Measurements from ENCODE around the gene ROBO2. TPM values are rescaled to one million over a fixed set of nuclear protein-coding genes. Genes with fewer than 3 reads are reported as not detected.

Gene ROBO2
- total and polyA plus RNA-seq, 4 donors = 0.30 to 72.4 (median 3.3) TPM

DNA sequence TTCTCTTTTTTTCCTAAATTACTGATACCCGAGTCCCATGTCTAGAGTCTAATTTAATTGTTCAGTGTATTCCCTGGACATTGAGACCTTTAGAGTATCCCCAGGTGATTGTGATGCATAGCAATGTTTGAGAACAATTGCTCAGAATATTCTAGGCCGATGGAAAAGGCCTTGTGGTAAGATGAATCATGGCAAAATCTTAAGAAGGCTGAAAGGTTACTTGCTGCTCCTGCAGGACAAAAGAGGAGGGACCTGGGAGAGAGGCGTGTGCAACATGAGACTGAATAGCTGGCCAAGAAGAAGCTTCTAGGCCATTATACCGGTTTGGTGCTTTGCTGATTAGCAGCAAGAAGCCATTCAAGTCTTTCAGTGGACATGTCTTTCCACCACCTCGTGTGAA lies 256.6 kb downstream of the ROBO2 start:
- TF ChIP-seq, protein P1, sequence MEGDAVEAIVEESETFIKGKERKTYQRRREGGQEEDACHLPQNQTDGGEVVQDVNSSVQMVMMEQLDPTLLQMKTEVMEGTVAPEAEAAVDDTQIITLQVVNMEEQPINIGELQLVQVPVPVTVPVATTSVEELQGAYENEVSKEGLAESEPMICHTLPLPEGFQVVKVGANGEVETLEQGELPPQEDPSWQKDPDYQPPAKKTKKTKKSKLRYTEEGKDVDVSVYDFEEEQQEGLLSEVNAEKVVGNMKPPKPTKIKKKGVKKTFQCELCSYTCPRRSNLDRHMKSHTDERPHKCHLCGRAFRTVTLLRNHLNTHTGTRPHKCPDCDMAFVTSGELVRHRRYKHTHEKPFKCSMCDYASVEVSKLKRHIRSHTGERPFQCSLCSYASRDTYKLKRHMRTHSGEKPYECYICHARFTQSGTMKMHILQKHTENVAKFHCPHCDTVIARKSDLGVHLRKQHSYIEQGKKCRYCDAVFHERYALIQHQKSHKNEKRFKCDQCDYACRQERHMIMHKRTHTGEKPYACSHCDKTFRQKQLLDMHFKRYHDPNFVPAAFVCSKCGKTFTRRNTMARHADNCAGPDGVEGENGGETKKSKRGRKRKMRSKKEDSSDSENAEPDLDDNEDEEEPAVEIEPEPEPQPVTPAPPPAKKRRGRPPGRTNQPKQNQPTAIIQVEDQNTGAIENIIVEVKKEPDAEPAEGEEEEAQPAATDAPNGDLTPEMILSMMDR (IDR thresholded peaks at IDR 0.05; ENCODE audit: control extremely low read depth, extremely low read depth) = no peak
- WGBS, 2 donors = 85 to 93% methylated on average over 5 of the region's 5 CpGs
- Histone ChIP-seq H3K27ac (ENCODE audit: low read depth in 1 of 2, low read length in 1 of 2) (no peak overlapping the region), H3K36me3 (ENCODE audit: control insufficient read depth in 4 of 4, insufficient read depth in 4 of 4, low read length in 4 of 4) (no peaks in the 10 kb centered on the region), H3K9me3 (ENCODE audit: control insufficient read depth in 4 of 4, insufficient read depth in 3 of 4, low read length in 3 of 4) (no peaks in the 10 kb centered on the region), H3K4me1 (ENCODE audit: control insufficient read depth in 5 of 5, insufficient read depth in 5 of 5, low read length in 5 of 5) (no peaks in the 10 kb centered on the region), H3K4me3 (no peak overlapping the region), H3K27me3 (ENCODE audit: control insufficient read depth in 3 of 3, insufficient read depth in 3 of 3, low read length in 2 of 3) (no peaks in the 10 kb centered on the region), H3K9ac (ENCODE audit: insufficient read depth in 1 of 2, low read length in 2 of 2) (no peak overlapping the region)
- DNase-seq (no peak), ATAC-seq (ENCODE audit: insufficient read depth, low FRiP score) (no peak)

- no peak for ATAC-seq (ENCODE audit: insufficient read depth, low FRiP score)
- no peaks in the 10 kb centered on the region for H3K9me3 ChIP-seq (ENCODE audit: control insufficient read depth in 4 of 4, insufficient read depth in 3 of 4, low read length in 3 of 4)
- WGBS, 2 donors = 77 to 88% methylated on average over 1 of the region's 1 CpG
- TF ChIP-seq, protein P1 (IDR thresholded peaks at IDR 0.05; ENCODE audit: control extremely low read depth, extremely low read depth) = no peak
- H3K4me1 ChIP-seq (ENCODE audit: control insufficient read depth in 5 of 5, insufficient read depth in 5 of 5, low read length in 5 of 5) = no peaks in the 10 kb centered on the region
- H3K9ac ChIP-seq (ENCODE audit: insufficient read depth in 1 of 2, low read length in 2 of 2) = no peak overlapping the region
- no peak overlapping the region for H3K27ac ChIP-seq (ENCODE audit: low read depth in 1 of 2, low read length in 1 of 2)
- H3K4me3 ChIP-seq = no peak overlapping the region
- no peaks in the 10 kb centered on the region for H3K27me3 ChIP-seq (ENCODE audit: control insufficient read depth in 3 of 3, insufficient read depth in 3 of 3, low read length in 2 of 3)
- H3K36me3 ChIP-seq (ENCODE audit: control insufficient read depth in 4 of 4, insufficient read depth in 4 of 4, low read length in 4 of 4) = no peaks in the 10 kb centered on the region
- DNase-seq = peak in 1 of 3 donors; percentile 51
Observed at GRCh38 chr3:77298417-77298816, 258.5 kb downstream of the ROBO2 start.

DNA sequence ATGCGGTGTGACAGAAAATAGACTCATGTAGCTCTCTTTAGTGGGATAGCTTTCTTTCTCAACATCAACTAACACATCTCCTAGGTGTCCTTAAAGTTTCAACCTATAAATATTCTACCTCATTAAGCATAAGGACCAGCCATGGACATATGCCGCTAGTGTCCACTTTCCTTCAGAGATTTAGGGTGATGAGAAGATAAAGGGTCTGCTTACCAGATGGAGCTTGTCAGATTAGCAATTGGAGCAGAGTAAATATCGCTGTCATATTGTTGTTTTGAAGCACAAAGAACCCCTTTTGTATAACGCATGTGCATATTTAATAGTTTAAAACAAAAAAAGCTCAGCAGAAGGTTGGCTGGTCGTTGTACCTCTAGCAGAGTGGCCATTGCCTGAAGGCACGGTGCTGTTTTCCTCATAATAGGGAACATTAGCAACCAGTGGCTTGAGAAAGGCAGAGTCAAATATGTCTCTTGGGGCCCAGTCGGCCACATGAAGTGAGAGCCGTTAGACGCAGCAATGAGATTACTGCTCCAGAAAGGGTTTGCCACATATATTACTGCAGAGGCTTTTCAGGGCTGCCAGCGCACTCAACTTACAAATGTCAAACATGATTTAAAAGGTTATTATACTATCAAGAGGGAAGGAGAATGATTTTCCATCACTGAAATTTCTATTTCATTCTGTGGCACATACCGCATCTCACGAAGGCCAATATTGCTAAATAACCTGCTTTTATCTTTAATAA lies 264.2 kb downstream of the ROBO2 start:
- TF ChIP-seq, protein P1 (IDR thresholded peaks at IDR 0.05; ENCODE audit: control extremely low read depth, extremely low read depth) = no peak
- Histone ChIP-seq H3K4me1 (ENCODE audit: control insufficient read depth in 5 of 5, insufficient read depth in 5 of 5, low read length in 5 of 5) (no peaks in the 10 kb centered on the region), H3K36me3 (ENCODE audit: control insufficient read depth in 4 of 4, insufficient read depth in 4 of 4, low read length in 4 of 4) (no peaks in the 10 kb centered on the region), H3K9ac (ENCODE audit: insufficient read depth in 1 of 2, low read length in 2 of 2) (no peak overlapping the region), H3K9me3 (ENCODE audit: control insufficient read depth in 4 of 4, insufficient read depth in 3 of 4, low read length in 3 of 4) (no peaks in the 10 kb centered on the region), H3K27ac (ENCODE audit: low read depth in 1 of 2, low read length in 1 of 2) (no peak overlapping the region), H3K4me3 (no peak overlapping the region), H3K27me3 (ENCODE audit: control insufficient read depth in 3 of 3, insufficient read depth in 3 of 3, low read length in 2 of 3) (no peaks in the 10 kb centered on the region)
- DNase-seq = no peak
- ATAC-seq (ENCODE audit: insufficient read depth, low FRiP score) = no peak
- WGBS, 2 donors = 79 to 83% methylated on average over 12 of the region's 12 CpGs

DNA sequence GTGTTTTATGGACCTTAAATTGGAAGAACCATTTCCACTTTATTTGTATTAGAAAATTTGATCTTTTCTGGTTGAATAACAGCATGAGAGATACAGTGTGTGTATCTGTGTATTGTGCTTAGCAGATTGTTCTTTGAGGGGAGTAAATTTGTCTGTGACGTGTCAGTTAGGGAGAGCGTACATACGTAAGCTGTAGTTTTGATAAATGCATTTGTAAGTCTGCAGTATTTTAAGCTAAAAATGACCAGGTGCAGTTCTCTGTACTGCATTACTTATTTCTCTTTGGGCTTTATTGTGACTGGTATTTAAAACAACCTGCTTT lies 264.8 kb downstream of the ROBO2 start:
- Histone ChIP-seq H3K36me3 (ENCODE audit: control insufficient read depth in 4 of 4, insufficient read depth in 4 of 4, low read length in 4 of 4) (no peaks in the 10 kb centered on the region), H3K27ac (ENCODE audit: low read depth in 1 of 2, low read length in 1 of 2) (no peak overlapping the region), H3K4me1 (ENCODE audit: control insufficient read depth in 5 of 5, insufficient read depth in 5 of 5, low read length in 5 of 5) (no peaks in the 10 kb centered on the region), H3K27me3 (ENCODE audit: control insufficient read depth in 3 of 3, insufficient read depth in 3 of 3, low read length in 2 of 3) (no peaks in the 10 kb centered on the region), H3K9ac (ENCODE audit: insufficient read depth in 1 of 2, low read length in 2 of 2) (no peak overlapping the region), H3K4me3 (no peak overlapping the region), H3K9me3 (ENCODE audit: control insufficient read depth in 4 of 4, insufficient read depth in 3 of 4, low read length in 3 of 4) (no peaks in the 10 kb centered on the region)
- ATAC-seq (ENCODE audit: insufficient read depth, low FRiP score) (no peak), DNase-seq (no peak)
- TF ChIP-seq, protein P1 (IDR thresholded peaks at IDR 0.05; ENCODE audit: control extremely low read depth, extremely low read depth) = no peak
- WGBS, 2 donors = 31 to 32% methylated on average over 3 of the region's 3 CpGs
